ENCODE results near the gene MOB2.

MOB2 gene

DNA sequence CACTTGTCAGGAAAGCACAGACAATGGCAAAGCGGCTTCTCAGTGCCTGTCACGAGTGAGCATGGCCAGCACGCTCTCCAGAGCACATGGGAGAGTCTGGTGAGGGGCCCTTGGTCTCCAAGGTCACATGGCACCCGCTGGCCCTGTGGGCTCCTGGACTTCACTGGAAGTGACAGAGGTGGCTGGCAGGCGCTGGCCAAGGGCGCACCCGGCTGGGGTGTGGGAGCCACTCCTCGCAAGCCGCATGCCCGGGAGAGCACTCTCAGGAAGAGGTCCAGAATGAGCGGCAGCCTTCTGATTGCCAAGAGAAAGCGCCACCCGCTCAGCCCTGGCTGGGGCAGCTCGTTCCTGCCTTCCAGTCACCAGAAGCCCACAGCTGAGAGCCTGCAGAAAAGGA, 17.1 kb upstream of the MOB2 start:
- no peak overlapping the region for H3K4me3 ChIP-seq (ENCODE audit: low read depth, low read length)
- TF ChIP-seq, protein P1, sequence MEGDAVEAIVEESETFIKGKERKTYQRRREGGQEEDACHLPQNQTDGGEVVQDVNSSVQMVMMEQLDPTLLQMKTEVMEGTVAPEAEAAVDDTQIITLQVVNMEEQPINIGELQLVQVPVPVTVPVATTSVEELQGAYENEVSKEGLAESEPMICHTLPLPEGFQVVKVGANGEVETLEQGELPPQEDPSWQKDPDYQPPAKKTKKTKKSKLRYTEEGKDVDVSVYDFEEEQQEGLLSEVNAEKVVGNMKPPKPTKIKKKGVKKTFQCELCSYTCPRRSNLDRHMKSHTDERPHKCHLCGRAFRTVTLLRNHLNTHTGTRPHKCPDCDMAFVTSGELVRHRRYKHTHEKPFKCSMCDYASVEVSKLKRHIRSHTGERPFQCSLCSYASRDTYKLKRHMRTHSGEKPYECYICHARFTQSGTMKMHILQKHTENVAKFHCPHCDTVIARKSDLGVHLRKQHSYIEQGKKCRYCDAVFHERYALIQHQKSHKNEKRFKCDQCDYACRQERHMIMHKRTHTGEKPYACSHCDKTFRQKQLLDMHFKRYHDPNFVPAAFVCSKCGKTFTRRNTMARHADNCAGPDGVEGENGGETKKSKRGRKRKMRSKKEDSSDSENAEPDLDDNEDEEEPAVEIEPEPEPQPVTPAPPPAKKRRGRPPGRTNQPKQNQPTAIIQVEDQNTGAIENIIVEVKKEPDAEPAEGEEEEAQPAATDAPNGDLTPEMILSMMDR (IDR thresholded peaks at IDR 0.05; ENCODE audit: low read depth, low read length, missing control alignments), result no peak
- no peaks in the 10 kb centered on the region for H3K27me3 ChIP-seq (replicated peaks)
- H3K36me3 ChIP-seq (replicated peaks), result no peaks in the 10 kb centered on the region
- no peak for DNase-seq
- in situ Hi-C loops (cut with HindIII; ENCODE audit: low pct_ligation_motif_present, low sequenced_read_pairs), result no loop called here
- H3K27ac ChIP-seq, result no peak overlapping the region

DNA sequence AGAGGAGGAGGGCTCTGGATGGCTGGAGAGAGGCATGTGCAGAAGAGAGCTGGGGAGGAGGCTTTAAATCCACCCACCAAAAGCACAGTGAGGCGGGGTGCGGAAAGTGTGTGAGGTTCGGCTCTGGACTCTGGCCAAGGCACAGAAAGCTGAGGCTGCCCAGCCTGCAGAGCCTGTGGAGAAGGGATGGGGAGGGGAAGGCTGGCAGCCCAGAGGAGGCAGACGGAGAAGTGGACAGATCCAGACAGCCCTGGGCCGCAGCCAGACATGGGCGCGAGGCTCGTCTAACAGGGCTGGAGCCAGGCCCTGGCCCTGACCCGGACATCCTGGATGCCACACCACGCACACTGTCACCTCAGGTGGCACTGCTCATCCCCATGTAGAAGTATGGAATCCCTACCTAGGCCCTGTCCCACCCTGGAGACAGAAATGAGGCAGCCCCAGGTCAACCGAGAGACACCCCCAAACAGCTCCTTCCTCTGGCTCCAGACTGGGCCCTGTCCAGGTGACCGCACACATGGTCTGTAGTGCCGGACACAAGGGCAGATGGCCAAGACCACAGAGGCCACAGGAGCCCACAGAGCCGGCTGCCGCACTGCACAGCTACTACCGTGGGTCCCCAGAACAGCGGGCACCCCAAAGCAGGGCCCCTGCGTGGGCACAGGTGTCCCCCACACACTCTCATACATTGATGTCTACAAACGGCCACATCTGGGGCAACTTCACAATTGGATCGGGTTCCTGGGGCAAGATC, 16.6 kb upstream of the MOB2 start:
- no peak for DNase-seq
- TF ChIP-seq, protein P1 (IDR thresholded peaks at IDR 0.05; ENCODE audit: low read depth, low read length, missing control alignments), result no peak
- in situ Hi-C loops (cut with HindIII; ENCODE audit: low pct_ligation_motif_present, low sequenced_read_pairs), result no loop called here
- H3K4me3 ChIP-seq (ENCODE audit: low read depth, low read length), result no peak overlapping the region
- no peak overlapping the region for H3K27ac ChIP-seq
- no peaks in the 10 kb centered on the region for H3K36me3 ChIP-seq (replicated peaks)
- no peaks in the 10 kb centered on the region for H3K27me3 ChIP-seq (replicated peaks)

DNA sequence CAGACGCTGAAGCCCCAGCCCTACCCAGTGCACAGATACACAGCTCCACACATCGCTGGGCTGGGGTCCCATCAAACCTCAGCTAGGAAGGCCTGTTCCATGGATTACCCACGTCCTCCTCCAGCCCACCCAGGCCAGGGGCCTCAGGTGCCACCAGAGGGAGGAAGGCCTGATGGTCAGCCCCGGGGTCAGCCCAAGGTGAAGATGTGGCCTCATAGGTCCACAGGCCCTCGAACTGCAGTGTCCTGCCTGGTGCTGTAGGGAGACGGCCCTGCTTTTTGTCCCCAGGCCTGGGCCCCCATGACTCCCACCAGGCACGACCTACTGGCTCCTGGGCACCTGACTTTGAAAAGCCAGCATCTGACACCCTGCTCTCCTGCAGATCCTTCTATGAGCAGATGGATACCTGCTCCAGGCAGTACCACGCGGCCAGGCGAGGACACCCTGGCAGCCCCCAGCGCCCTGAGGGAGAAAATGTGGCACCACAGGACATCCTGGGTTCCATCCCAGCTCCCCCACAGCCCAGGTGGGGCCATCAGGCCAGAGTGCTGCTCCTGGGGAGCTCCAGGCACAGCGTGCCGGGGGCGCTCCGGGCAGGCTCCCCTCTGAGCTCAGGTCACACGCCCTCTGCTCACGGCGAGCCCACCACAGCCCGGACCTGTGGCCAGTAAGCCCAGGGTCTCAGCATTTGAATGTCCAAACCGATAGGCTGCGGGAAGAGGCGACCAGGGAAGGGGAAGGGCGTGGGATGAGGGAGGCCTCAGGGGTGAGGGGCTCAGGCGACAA, 15.8 kb upstream of the MOB2 start:
- DNase-seq, result no peak
- H3K36me3 ChIP-seq (replicated peaks), result no peaks in the 10 kb centered on the region
- H3K27ac ChIP-seq, result no peak overlapping the region
- TF ChIP-seq, protein P1 (IDR thresholded peaks at IDR 0.05; ENCODE audit: low read depth, low read length, missing control alignments), result no peak
- H3K4me3 ChIP-seq (ENCODE audit: low read depth, low read length), result no peak overlapping the region
- in situ Hi-C loops (cut with HindIII; ENCODE audit: low pct_ligation_motif_present, low sequenced_read_pairs), result no loop called here
- no peaks in the 10 kb centered on the region for H3K27me3 ChIP-seq (replicated peaks)

DNA sequence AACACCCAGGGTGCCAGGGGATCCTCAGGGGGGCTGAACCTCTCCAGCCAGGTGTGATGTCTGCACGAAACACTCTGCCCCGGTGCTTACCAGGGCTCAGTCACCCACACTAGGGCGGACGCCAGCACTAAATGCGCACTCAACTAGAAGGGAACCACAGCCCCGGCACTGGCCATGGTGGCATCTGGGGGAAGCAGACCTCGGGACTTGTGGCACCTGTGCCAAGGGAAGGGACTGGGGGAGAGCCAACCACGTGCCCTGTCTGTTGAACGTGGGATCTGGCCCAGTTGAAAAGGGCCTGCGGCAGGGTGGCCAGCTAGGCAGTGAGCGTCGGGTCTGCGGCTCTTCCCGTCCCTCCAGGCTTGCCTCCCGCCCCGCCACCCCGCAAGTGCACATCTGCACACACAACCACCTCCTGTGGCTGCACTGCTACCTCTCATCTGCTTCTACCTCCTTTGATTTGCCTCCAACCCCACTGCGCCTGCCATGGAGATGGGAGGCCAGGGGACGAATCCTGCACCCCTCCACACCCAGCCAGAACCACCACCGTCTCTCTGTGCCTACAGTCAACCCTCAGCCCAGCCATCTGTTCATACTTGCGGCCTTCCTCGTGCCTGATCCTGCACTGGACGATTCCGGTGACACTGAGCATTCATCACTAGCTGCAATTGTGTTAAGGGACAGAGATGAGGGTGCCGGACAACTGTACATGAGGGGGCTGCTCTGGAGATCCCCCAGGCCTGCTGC, 15.0 kb upstream of the MOB2 start:
- in situ Hi-C loops (cut with HindIII; ENCODE audit: low pct_ligation_motif_present, low sequenced_read_pairs), result no loop called here
- no peak for DNase-seq
- Histone ChIP-seq H3K4me3 (ENCODE audit: low read depth, low read length) (no peak overlapping the region), H3K36me3 (replicated peaks) (no peaks in the 10 kb centered on the region), H3K27me3 (replicated peaks) (no peaks in the 10 kb centered on the region), H3K27ac (no peak overlapping the region)
- TF ChIP-seq, protein P1 (IDR thresholded peaks at IDR 0.05; ENCODE audit: low read depth, low read length, missing control alignments), result no peak

DNA sequence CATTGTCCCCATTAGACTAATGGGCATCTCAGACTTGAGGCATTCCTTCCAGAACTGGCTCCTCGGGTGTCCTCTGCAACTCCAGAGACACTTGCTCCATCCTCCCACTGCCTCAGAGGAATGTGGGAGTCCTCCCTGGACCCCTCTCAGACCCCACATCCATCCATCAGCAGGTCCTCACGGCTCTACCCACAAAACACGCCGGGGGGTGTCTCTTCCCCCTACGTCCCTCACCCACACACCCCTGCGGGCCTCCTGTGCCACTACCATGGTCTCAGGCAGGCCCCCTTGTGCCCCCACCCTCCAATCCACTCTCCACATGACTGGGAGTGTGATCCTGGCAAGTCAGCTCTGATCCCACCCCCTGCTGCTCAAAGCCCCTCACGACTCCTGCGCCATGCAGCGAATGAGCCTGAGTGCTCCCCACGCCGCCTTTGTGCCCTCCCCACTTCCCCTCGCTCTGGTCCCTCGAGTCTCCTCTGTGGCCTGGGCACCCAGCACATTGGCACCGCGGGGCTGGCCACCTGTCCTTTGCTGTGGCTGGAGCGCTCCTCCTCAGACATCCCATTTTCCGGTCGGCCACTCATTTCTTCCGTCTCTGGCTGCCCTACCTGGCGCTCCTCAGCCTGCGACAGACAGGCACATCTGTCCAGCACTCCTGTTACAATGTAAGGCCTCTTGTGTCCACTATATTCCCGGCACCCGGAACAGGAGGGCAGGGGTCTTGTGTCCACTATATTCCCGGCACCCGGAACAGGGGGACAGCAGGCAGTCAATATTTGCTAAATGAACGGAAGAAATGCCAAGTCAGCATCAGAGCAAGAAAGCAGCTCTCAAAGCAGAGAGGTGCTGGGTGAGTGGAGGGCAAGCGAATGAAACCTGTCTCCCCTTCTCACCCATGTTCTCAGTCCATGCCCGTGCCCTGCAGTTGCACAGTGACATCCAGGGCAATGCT, 14.2 kb upstream of the MOB2 start:
- H3K27me3 ChIP-seq (replicated peaks), result no peaks in the 10 kb centered on the region
- in situ Hi-C loops (cut with HindIII; ENCODE audit: low pct_ligation_motif_present, low sequenced_read_pairs), result no loop called here
- H3K27ac ChIP-seq, result no peak overlapping the region
- H3K4me3 ChIP-seq (ENCODE audit: low read depth, low read length), result no peak overlapping the region
- TF ChIP-seq, protein P1 (IDR thresholded peaks at IDR 0.05; ENCODE audit: low read depth, low read length, missing control alignments), result no peak
- no peaks in the 10 kb centered on the region for H3K36me3 ChIP-seq (replicated peaks)
- no peak for DNase-seq
